Right lobe of liver (tissue), 6 donors: ENCODE data around the gene FBXL17. TPM values are rescaled to one million over a fixed set of nuclear protein-coding genes. Genes with fewer than 3 reads are reported as not detected.

Experiments
- ATAC-seq, 4 donors: fragments of 200-7000 bp; cut with Tn5 transposase; one replicate each; pipeline ENCODE4 v1.9.1; 2020; ENCODE audit warnings: mild to moderate bottlenecking in 4 of 4, moderate library complexity in 4 of 4
- DNase-seq, 3 donors: peaks; one replicate each; pipeline ENCODE4 v3.0.0-alpha.2; 2020
- H3K27ac ChIP-seq, 3 donors: fragments of 200-600 bp; one replicate each; pipeline ENCODE4 v1.8.0; 2022
- H3K27me3 ChIP-seq, 2 donors: fragments of 200-600 bp; one replicate each; pipeline ENCODE4 v1.8.0; 2022
- H3K36me3 ChIP-seq, 4 donors: fragments of 200-600 bp; sonication (generic) in 1 of 4; one replicate each; pipeline versions ENCODE4 v1.5.1 to v1.8.0; 2017 to 2022; ENCODE audit warnings: control low read depth in 1 of 4
- H3K4me1 ChIP-seq, 4 donors: fragments of 200-600 bp; sonication (generic) in 1 of 4; one replicate each; pipeline versions ENCODE4 v1.5.1 to v1.8.0; 2017 to 2022; ENCODE audit warnings: control low read depth in 1 of 4
- H3K4me3 ChIP-seq, 3 donors: fragments of 200-600 bp; one replicate each; pipeline ENCODE4 v1.8.0; 2022
- H3K9me3 ChIP-seq, 4 donors: fragments of 200-600 bp; sonication (generic) in 1 of 4; one replicate each; pipeline versions ENCODE4 v1.5.1 to v1.8.0; 2017 to 2022; ENCODE audit warnings: control low read depth in 1 of 4
- POLR2A ChIP-seq: fragments of 450-650 bp; IDR thresholded peaks from one replicate; pipeline ENCODE4 v1.6.1; 2017; ENCODE audit warnings: antibody characterized with exemption, mild to moderate bottlenecking
- WGBS: methylation state at CpG from one replicate; pipeline ENCODE4 v1.1.6; 2018; ENCODE audit warnings: low coverage, low lambda C conversion rate; ENCODE audit not compliant: insufficient coverage; ENCODE audit errors: missing lambda C conversion rate; 5-methylcytosine and 5-hydroxymethylcytosine counted together
- intact Hi-C, 2 donors: fragments of 100-400 bp; cut with DNase I; formaldehyde crosslinking; loops; one replicate each; pipeline versions ENCODE4 v1.11.2 to v1.14.1; 2022
- total RNA-seq, 6 experiments: library from RNA; depleted of rRNA in 2 of 6; stranded (reverse); fragments of >200 nt in 2 of 6; fragmentation: NEBNext Ultra II Directional in 3 of 6; extraction: Animal tissue kit (Norgen Biotek cat#: 25700) in 3 of 6; gene quantifications; one replicate each; pipeline versions ENCODE4 v1.1.0 to v1.2.4, GENCODE V29; 2016 to 2023
- TF ChIP-seq, protein P1 (sequence below), 4 donors: fragments of 200-600 bp in 3 of 4; fragments of 450-650 bp in 1 of 4; IDR thresholded peaks; one replicate each; pipeline versions ENCODE4 v1.5.1 to v1.8.0; 2016 to 2022; ENCODE audit warnings: antibody characterized with exemption in 4 of 4, mild to moderate bottlenecking in 2 of 4
- donor health status: DM: no; HTN: yes; CAD: no.
- donor health status: DM: no; HTN: no; CAD: no.
- donor health status: DM: no; HTN: no; CAD: no.
- donor health status: DM: no; HTN: yes; CAD: no.
- donor health status: DM: no; HTN: yes; CAD: no.

The FBXL17 gene
- total RNA-seq, 6 experiments from 2014 or later, result 7.7 to 10.6 (median 9.1) TPM

DNA sequence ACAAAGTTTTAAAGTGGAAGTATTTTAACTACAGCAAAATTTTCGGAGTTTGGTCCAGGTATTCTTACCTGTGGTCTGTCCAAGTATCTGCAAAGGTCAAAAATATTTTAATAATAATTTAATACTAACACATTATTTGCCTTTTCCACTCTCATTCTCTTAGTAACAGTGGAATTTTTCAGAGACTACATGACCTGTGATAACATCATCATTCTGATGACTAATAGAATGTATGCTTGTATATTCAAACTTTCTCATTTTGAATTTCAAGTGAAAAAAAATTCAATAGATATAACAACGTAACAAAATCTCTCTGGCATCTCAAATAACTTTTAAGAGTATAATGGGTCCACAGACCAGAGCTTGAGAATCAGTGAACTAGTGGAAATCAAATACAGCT, 78.3 kb downstream of the FBXL17 start:
- DNase-seq (no peak), ATAC-seq (no peak)
- H3K36me3 ChIP-seq, result no peaks in the 10 kb centered on the region
- no peaks in the 10 kb centered on the region for H3K27me3 ChIP-seq
- WGBS, result 86% methylated on average over 2 of the region's 2 CpGs
- H3K4me1 ChIP-seq, result no peaks in the 10 kb centered on the region
- H3K9me3 ChIP-seq, result no peaks in the 10 kb centered on the region
- TF ChIP-seq, protein P1, sequence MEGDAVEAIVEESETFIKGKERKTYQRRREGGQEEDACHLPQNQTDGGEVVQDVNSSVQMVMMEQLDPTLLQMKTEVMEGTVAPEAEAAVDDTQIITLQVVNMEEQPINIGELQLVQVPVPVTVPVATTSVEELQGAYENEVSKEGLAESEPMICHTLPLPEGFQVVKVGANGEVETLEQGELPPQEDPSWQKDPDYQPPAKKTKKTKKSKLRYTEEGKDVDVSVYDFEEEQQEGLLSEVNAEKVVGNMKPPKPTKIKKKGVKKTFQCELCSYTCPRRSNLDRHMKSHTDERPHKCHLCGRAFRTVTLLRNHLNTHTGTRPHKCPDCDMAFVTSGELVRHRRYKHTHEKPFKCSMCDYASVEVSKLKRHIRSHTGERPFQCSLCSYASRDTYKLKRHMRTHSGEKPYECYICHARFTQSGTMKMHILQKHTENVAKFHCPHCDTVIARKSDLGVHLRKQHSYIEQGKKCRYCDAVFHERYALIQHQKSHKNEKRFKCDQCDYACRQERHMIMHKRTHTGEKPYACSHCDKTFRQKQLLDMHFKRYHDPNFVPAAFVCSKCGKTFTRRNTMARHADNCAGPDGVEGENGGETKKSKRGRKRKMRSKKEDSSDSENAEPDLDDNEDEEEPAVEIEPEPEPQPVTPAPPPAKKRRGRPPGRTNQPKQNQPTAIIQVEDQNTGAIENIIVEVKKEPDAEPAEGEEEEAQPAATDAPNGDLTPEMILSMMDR (IDR thresholded peaks at IDR 0.05), result no peak
- no peak for TF ChIP-seq POLR2A
- intact Hi-C loops, result no loop called here
- no peak overlapping the region for H3K27ac ChIP-seq
- H3K4me3 ChIP-seq, result no peak overlapping the region

DNA sequence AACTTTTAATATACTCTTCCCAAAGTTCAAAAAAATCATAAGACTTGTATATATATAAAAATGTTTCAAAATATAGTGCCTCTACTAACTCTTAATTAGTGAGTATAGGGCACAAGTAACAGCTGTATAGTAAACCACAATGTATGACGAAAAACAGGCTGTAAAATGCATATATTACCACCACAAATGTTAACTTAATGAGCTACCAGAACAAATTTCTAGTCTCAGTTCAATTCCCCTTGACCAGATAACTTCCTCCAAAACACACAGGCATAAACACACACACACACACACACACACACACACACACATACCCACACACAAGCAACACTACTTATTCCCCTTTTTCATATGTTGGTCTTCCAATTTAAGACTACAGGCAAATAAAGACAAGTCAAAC, 78.8 kb downstream of the FBXL17 start:
- no peak for ATAC-seq
- no peak for TF ChIP-seq POLR2A
- TF ChIP-seq, protein P1 (IDR thresholded peaks at IDR 0.05), result no peak
- Histone ChIP-seq H3K36me3 (no peaks in the 10 kb centered on the region), H3K4me1 (no peaks in the 10 kb centered on the region), H3K9me3 (no peaks in the 10 kb centered on the region), H3K27me3 (no peaks in the 10 kb centered on the region), H3K27ac (no peak overlapping the region), H3K4me3 (no peak overlapping the region)
- intact Hi-C loops, result no loop called here
- WGBS, result 80% methylated on average over 1 of the region's 1 CpG
- no peak for DNase-seq

DNA sequence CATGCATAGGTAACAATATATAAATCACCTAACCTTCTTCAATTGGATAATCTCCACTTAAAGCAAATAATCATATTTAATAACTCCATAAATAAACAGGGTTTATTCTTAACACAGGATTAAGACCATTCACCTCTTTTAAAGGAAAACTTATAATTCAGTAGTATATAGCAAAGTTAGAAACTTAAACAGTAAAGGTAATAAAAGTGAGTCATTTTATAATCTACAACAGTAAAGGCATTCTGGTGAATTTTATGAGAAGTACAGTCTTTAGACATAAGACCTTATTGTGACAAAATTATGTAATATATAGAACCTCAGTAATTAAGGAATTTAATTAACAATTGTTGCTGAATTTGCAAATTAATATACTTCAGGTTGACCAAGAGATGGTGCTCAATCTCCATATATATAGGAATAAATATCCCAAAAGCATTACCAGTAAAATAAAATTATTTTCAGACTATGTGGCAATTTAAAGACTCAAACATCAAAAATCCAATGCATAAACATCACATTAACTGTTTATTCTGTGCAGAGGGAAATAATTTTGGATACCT, 84.8 kb downstream of the FBXL17 start:
- Histone ChIP-seq H3K4me3 (no peak overlapping the region), H3K9me3 (no peaks in the 10 kb centered on the region), H3K4me1 (no peaks in the 10 kb centered on the region), H3K27me3 (no peaks in the 10 kb centered on the region), H3K36me3 (peaks cover 0 to 3% (median 0%) of the 10 kb centered on the region in 4 donors), H3K27ac (no peak overlapping the region)
- ATAC-seq (no peak), DNase-seq (no peak)
- TF ChIP-seq POLR2A, result no peak
- TF ChIP-seq, protein P1 (IDR thresholded peaks at IDR 0.05), result no peak
- intact Hi-C loops, result no loop called here

DNA sequence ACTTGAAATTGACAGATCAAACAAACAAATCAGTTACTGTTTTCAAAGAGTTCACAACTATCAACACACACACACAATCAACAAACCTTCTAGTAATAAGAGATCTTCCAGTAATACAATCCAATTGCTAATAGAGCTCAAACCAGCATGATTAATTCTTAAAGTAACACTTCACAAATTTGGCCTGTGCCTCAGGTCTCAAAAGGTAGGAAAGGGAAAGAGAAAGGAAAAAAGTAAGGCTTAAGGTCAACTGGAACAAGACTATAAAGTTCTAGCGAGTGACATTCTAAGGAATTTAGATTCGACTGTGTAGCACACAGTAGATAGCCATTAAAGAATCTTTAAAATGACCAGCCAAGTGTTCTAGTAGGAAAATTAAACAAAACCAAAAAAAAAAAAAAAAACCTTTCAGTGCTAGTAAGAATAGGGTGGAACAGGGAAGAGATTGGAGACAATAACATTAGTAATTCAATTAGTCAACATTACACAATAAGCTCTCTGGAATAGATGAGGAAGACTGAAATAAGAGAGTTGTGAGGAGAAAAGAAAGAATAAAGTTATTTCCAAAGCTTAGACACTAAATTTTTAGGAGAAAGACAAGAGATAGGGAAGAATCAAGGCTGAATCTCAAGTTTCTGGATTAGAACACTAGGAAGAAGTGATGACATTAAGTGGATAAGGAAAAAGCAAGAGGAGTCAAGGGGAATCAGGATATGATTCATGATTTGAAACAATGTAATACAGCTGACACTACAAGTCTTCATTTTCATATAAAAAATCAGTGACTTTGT, 86.1 kb downstream of the FBXL17 start:
- TF ChIP-seq POLR2A, result no peak
- TF ChIP-seq, protein P1 (IDR thresholded peaks at IDR 0.05), result no peak
- Histone ChIP-seq H3K9me3 (no peaks in the 10 kb centered on the region), H3K27me3 (no peaks in the 10 kb centered on the region), H3K36me3 (peaks cover 0 to 3% (median 0%) of the 10 kb centered on the region in 4 donors), H3K27ac (no peak overlapping the region), H3K4me1 (no peaks in the 10 kb centered on the region), H3K4me3 (no peak overlapping the region)
- ATAC-seq, result peak in 1 of 4 donors; percentile 48
- no peak for DNase-seq
- intact Hi-C loops, result no loop called here
- 61% methylated on average over 2 of the region's 2 CpGs for WGBS
